ENCODE data around the gene ARIH2.
A peak's percentile ranks its signal among the peaks of the same experiment; 100 is the strongest.
"Not testable (repeated sequence)": the region's sequence is repeated elsewhere in the genome, so short reads cannot be mapped to it uniquely, and the experiment has no call there.

ARIH2 gene

DNA sequence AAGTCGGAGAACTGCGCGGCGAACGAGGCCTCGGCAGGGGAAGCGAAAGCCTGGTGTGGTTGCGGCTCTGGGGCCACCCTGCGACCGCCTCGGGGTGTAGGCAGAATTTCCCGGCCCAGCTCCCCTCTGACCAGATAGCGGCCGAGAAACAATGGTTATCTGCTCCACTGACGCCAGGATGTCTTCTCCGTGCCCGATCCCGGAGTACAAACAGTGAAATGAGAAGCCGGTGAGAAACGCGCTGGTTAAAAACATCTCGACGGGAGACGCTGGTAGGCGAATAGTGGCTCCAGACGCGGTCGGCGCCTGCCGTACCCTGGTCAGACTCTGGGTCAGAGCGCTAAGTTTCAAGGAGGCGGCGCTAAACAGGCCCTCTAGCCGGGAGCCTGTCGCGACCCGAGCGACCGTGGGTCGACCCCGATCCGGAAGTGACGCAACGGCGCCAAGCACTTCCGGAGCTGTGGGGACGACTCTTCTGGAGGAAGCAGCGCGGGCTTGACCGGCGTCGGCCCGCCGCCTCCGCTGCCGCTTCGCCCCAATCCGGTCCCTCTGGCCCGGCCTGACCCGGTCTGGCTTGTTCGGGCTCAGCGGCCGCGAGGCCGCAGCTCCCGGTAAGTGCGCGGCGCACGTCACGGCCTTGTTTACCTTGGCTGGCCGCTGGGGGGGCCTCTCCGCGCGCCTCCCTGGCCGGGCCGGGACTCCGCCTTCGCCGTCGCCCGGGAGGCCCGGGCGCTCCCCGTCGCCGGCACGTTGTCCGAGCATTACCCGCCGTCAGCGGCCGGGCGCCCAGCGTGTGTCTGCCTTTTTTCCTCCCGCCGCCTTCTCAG lies at the start of gene ARIH2:
Gene ARIH2, plus strand, starts transcription at position 455 of the 827 bp plus-strand sequence. CDS start 8,717 bp downstream, outside the sequence.
- peak; percentile 91 to 92 for DNase-seq (ENCODE audit: low read depth in 2 of 2)

GRCh38 chr3:48877671-48878070 lies 41.0 kb upstream of the ARIH2 start:
- DNase-seq (ENCODE audit: low read depth in 2 of 2): no peak

DNA sequence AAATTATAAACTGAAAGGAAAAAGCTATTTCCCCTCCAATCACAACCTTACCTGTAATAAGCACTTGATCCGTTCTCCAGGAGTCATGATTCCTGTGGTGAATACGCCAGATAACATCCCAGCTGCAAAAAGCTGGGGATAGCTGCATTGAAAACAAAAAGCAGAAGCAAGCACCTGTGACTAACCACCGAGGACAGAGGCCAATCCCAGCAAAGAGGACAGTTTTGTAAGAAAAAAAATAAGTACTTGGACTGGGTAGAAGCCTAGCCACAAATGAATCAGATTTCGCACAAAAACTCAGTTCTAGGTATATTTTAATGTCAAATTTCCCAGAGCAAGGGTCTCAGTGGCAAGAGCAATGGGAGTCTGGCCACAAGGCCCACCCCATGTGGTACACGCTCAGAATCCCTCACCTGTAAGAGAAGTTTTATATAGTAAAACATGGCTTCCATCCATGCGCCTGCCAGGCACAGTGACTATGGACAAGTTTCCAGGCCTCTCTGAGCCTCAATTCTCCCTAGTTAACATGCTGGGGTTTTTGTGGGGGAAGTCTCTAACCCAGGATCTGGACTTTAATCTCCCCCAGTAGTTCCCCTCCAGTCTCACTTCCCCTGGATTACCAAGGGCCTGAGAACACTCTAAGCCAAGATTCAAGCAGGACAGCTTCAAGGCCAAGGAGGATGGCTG lies 39.2 kb upstream of the ARIH2 start:
- no peak for DNase-seq (ENCODE audit: low read depth in 2 of 2)

- DNase-seq (ENCODE audit: low read depth in 2 of 2): no peak
Observed at GRCh38 chr3:48879994-48880377, 38.7 kb upstream of the ARIH2 start.

DNA sequence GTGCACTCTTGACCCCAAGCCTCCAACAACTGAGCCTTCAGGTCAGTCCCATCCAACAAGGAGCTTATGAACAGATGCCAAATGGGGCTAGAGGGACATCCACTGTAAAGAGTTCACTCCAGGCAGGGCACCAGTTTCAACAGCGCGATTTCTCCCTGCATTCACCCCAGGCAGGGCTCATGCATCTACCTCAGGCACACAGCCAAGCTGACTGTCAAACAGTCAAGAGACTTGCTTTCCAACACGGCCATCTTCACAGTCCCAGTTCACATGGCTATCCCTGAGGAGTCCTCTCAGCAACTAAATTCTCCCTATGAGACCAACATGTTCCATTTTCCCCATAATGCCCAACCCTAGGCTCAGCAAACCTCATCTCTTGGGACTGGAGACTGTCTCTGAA lies 37.6 kb upstream of the ARIH2 start:
- DNase-seq (ENCODE audit: low read depth in 2 of 2): no peak

- no peak for DNase-seq (ENCODE audit: low read depth in 2 of 2)
Observed at GRCh38 chr3:48881652-48882114, 37.0 kb upstream of the ARIH2 start.

DNA sequence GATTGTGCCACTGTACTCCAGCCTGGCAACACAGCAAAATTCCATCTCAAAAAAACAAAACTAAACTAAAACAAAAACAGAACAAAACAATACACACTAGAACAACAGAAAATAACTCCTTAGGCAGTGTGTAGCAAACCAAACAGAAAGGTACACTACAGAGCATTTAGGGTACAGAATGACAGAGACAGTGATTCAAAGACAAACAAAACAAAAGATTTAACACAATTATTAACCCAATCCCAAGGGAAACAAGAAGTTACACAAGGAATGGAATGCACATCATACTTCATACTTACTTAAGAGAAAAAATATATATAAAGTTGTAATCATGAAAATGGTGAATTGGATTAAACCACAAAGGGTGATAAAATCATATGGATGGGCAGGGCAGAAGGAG lies 32.9 kb upstream of the ARIH2 start:
- no peak for DNase-seq (ENCODE audit: low read depth in 2 of 2)

DNA sequence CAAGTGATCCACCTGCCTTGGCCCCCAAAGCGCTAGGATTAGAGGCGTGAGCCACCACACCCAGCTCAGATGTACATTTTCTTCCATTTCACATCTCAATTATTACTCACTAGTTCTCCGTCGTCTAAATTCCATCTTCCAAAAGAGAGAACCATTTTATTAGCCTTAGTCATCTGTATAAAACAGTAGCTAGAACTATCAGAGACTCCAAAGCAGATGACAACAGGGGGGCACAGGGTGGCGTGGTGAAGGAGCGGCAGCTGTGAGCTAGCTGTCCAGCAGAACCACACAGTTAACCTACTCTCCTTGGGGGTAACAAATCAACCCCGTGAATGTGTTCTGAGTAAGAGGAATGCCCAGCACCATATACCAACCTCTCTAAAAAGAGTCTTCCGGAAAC lies 27.0 kb upstream of the ARIH2 start:
- DNase-seq (ENCODE audit: low read depth in 2 of 2): no peak

- no peak for DNase-seq (ENCODE audit: low read depth in 2 of 2)
Observed at GRCh38 chr3:48894516-48894915, 24.1 kb upstream of the ARIH2 start.

GRCh38 chr3:48896936-48897335 lies 21.7 kb upstream of the ARIH2 start:
- no peak for DNase-seq (ENCODE audit: low read depth in 2 of 2)

GRCh38 chr3:48897460-48898376 lies 20.9 kb upstream of the ARIH2 start:
- DNase-seq (ENCODE audit: low read depth in 2 of 2): no peak

GRCh38 chr3:48898383-48899234 lies 20.0 kb upstream of the ARIH2 start, which contains the start of gene SLC25A20:
TSS of gene SLC25A20 (minus strand) at chr3:48898882. CDS start at chr3:48898794, 88 bp downstream.
- DNase-seq (ENCODE audit: low read depth in 2 of 2): peak; percentile 92 to 93

GRCh38 chr3:48899273-48899672 lies 19.4 kb upstream of the ARIH2 start:
- no peak for DNase-seq (ENCODE audit: low read depth in 2 of 2)

- not testable (repeated sequence) for DNase-seq (ENCODE audit: low read depth in 2 of 2)
Observed at GRCh38 chr3:48907026-48907425, 11.6 kb upstream of the ARIH2 start.

DNA sequence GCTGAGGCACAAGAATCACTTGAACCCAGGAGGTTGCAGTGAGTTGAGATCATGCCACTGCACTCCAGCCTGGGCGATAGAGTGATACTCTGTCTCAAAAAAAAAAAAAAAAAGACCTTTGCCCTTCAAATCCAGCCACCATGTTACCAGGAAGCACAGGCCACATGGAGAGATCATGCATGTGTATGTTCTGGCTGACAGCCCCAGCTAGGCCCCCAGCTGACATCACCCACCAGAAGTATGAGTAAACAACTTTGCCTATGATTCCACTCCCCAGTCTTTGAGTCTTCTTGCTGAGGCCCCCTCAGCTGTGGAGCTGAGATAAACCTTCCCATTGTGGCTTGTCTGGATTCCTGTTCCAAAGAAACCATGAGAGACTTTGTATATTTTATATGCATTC lies 3.3 kb upstream of the ARIH2 start:
- DNase-seq (ENCODE audit: low read depth in 2 of 2): no peak

GRCh38 chr3:48919215-48920138 lies 835 bp downstream of the ARIH2 start:
- DNase-seq (ENCODE audit: low read depth in 2 of 2): peak; percentile 41 to 58

GRCh38 chr3:48926425-48927392 lies 8.1 kb downstream of the ARIH2 start:
- DNase-seq (ENCODE audit: low read depth in 2 of 2): peak in 1 of 2 donors; percentile 15

GRCh38 chr3:48927928-48928327 lies 9.3 kb downstream of the ARIH2 start:
- no peak for DNase-seq (ENCODE audit: low read depth in 2 of 2)

GRCh38 chr3:48928679-48929078 lies 10.0 kb downstream of the ARIH2 start:
- no peak for DNase-seq (ENCODE audit: low read depth in 2 of 2)

Data from stimulated activated CD8-positive, alpha-beta memory T cell treated with anti-CD3 and anti-CD28 coated beads, Interleukin-15, amount 100 ng/mL, for 48 hours (primary cell).